Calu3 (cell line): ENCODE results near the gene NTM. TPM values are rescaled to one million over a fixed set of nuclear protein-coding genes. Genes with fewer than 3 reads are reported as not detected.

Source experiments
- BruUV-seq: library from RNA; stranded (reverse); fragments of 400-500 nt; replicated peaks from 2 replicates; lab custom pipeline; 2021; lab: Mats Ljungman, UMichigan
- CTCF ChIA-PET: fragments of 300-600 bp; sonication (Branson Sonifier 250); formaldehyde crosslinking; loops from one replicate; lab custom pipeline; 2022; ENCODE audit warnings: antibody characterized with exemption; lab: Charles Lee
- DNase-seq: peaks from one replicate; pipeline ENCODE4 v3.0.0; 2022
- H3K27ac Mint-ChIP-seq: one replicate; pipeline ENCODE4 v1.8.0; 2022; ENCODE audit warnings: mixed read lengths; ENCODE audit not compliant: unreplicated experiment
- H3K27me3 Mint-ChIP-seq: one replicate; pipeline ENCODE4 v1.8.0; 2022; ENCODE audit warnings: mixed read lengths; ENCODE audit not compliant: unreplicated experiment
- H3K36me3 Mint-ChIP-seq: one replicate; pipeline ENCODE4 v1.8.0; 2022; ENCODE audit warnings: mild to moderate bottlenecking, moderate library complexity, mixed read lengths; ENCODE audit not compliant: insufficient read depth, unreplicated experiment
- H3K4me1 Mint-ChIP-seq: one replicate; pipeline ENCODE4 v1.8.0; 2022; ENCODE audit warnings: mild to moderate bottlenecking, low read depth, mixed read lengths; ENCODE audit not compliant: unreplicated experiment
- H3K4me3 Mint-ChIP-seq: one replicate; pipeline ENCODE4 v1.8.0; 2022; ENCODE audit warnings: mild to moderate bottlenecking, low read depth, moderate library complexity, mixed read lengths; ENCODE audit not compliant: unreplicated experiment
- H3K9me3 Mint-ChIP-seq: one replicate; pipeline ENCODE4 v1.8.0; 2022; ENCODE audit warnings: low read depth, mixed read lengths; ENCODE audit not compliant: unreplicated experiment
- CTCF ChIP-seq: fragments of 200-600 bp; IDR thresholded peaks from one replicate; pipeline ENCODE4 v1.8.0; 2022; ENCODE audit warnings: antibody characterized with exemption; ENCODE audit not compliant: unreplicated experiment
- intact Hi-C: fragments of 100-400 bp; cut with micrococcal nuclease; formaldehyde crosslinking; loops from one replicate; pipeline ENCODE4 v1.10.0; 2022; ENCODE audit not compliant: unreplicated experiment
- total RNA-seq: library from RNA; stranded (reverse); gene quantifications from 2 replicates; pipeline ENCODE4 v1.2.3, GENCODE V29; 2022

The NTM gene
- total RNA-seq, 1 experiment from 2014 or later, result not detected

GRCh38 chr11:132050049-132050448, 679.6 kb downstream of the NTM start:
- CTCF ChIA-PET, result no interaction called here
- Mint-ChIP-seq H3K4me3 (no peak overlapping the region), H3K27ac (no peak overlapping the region), H3K4me1 (no peaks in the 10 kb centered on the region), H3K36me3 (no peaks in the 10 kb centered on the region), H3K27me3 (no peaks in the 10 kb centered on the region), H3K9me3 (peaks cover 2% of the 10 kb centered on the region)
- BruUV-seq, result no TSS peak
- no peak for TF ChIP-seq CTCF
- intact Hi-C loops, result no loop called here
- DNase-seq, result no peak

DNA sequence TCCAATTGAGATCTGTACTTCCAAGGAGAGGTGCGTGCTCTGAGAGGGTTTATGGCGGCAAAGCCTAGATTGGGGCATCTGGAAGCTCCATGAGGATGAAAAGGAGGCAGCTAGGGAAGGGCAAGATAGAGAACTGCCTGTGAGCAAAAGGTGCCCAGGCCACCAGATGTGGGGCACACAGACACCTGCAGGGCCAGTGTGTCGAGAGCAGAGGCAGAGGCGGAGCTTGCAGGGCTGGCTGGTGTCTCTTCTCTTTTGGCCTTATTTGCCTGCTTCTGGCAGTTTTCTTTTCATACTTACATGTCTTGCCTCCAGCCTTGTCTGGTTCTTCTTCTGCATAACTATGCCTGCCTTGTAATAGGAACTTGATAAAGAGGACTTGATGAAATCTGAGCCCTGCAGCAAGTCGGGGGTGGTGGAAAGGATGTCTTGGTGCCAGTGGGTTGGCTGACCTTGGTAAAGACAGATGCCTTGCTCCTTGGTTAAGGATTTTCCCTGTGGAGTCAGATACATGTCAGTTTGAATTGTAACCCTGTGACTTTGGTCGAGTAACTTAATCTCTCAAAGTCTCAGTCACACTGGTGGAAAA, 680.3 kb downstream of the NTM start:
- Mint-ChIP-seq H3K9me3 (peaks cover 2% of the 10 kb centered on the region), H3K4me1 (no peaks in the 10 kb centered on the region), H3K27me3 (no peaks in the 10 kb centered on the region), H3K4me3 (no peak overlapping the region), H3K27ac (no peak overlapping the region), H3K36me3 (no peaks in the 10 kb centered on the region)
- intact Hi-C loops, result no loop called here
- BruUV-seq, result no TSS peak
- DNase-seq, result no peak
- no peak for TF ChIP-seq CTCF
- CTCF ChIA-PET, result no interaction called here

GRCh38 chr11:132051704-132052103, 681.3 kb downstream of the NTM start:
- CTCF ChIA-PET, result no interaction called here
- Mint-ChIP-seq H3K27ac (no peak overlapping the region), H3K9me3 (peaks cover 2% of the 10 kb centered on the region), H3K27me3 (no peaks in the 10 kb centered on the region), H3K4me1 (no peaks in the 10 kb centered on the region), H3K4me3 (no peak overlapping the region), H3K36me3 (no peaks in the 10 kb centered on the region)
- intact Hi-C loops, result no loop called here
- no peak for DNase-seq
- no TSS peak for BruUV-seq
- TF ChIP-seq CTCF, result no peak

DNA sequence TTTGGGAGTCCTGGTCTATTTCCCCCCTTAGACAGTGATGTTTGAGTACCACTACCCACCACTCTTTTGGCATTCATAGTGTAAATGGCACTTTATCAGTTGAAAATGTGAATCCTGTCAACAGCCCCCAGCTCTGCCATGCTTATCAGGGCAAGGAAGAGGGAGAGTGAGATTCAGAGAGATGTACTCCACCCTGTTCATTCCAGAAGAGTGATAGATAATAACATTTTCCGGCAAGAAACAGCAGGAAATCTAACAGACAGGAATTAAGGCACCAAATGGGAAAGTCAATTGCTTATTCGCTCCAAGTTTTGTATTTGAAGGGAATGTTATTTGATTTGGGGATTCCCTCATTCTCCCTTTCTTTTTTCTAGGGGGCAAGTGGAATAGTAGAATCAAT, 681.9 kb downstream of the NTM start:
- Mint-ChIP-seq H3K27me3 (no peaks in the 10 kb centered on the region), H3K27ac (no peak overlapping the region), H3K4me1 (no peaks in the 10 kb centered on the region), H3K9me3 (peaks cover 2% of the 10 kb centered on the region), H3K36me3 (no peaks in the 10 kb centered on the region), H3K4me3 (no peak overlapping the region)
- BruUV-seq, result no TSS peak
- no peak for TF ChIP-seq CTCF
- CTCF ChIA-PET, result no interaction called here
- intact Hi-C loops, result no loop called here
- no peak for DNase-seq
